ENCODE measurements around the gene MMAB.

- TF ChIP-seq CTCF (IDR thresholded peaks at IDR 0.05) = no peak
- TF ChIP-seq POLR2AphosphoS5 (IDR thresholded peaks at IDR 0.05) = no peak
- no peak for TF ChIP-seq POLR2A (IDR thresholded peaks at IDR 0.05; ENCODE audit: low read depth)
Measured at GRCh38 chr12:109560867-109561710, 12.2 kb downstream of the MMAB start.

Data from esophagus muscularis mucosa (tissue), 3 donors.